ENCODE measurements around the gene COA1. TPM values are rescaled to one million over a fixed set of nuclear protein-coding genes. Genes with fewer than 3 reads are reported as not detected.
"Not testable (repeated sequence)": the region's sequence is repeated elsewhere in the genome, so short reads cannot be mapped to it uniquely, and the experiment has no call there.

The COA1 gene
- polyA plus RNA-seq, 2 of the 4 experiments (the other 2 are of a cell fraction), result 57.5 to 91.4 TPM

GRCh38 chr7:43716598-43716997 lies 12.7 kb downstream of the COA1 start:
- Histone ChIP-seq H3K9me3 (no peaks in the 10 kb centered on the region; the same call in 2 of the 3 replicates), H3K4me3 (no peak overlapping the region), H3K4me2 (no peak overlapping the region), H3K27ac (no peak overlapping the region), H3K4me1 (peaks cover 8% of the 10 kb centered on the region)
- DNase-seq (ENCODE audit: low read depth in 1 of 2, low spot score in 1 of 2) (no peak), ATAC-seq (no peak), FAIRE-seq (no peak)
- 84% methylated on average over 2 of the region's 2 CpGs for WGBS (ENCODE audit: missing lambda C conversion rate)
- ChIA-PET CTCF (interaction anchor here (0.8 to 1.5 kb wide), 3 partner anchors 17 to 135 kb away, joined by 3 to 6 read pairs (median 3); no protein-coding TSS in a partner anchor), POLR2A (no interaction called here)
- TF ChIP-seq PHF8 (IDR thresholded peaks at IDR 0.05; ENCODE audit: borderline replicate concordance, low read depth), result no peak

DNA sequence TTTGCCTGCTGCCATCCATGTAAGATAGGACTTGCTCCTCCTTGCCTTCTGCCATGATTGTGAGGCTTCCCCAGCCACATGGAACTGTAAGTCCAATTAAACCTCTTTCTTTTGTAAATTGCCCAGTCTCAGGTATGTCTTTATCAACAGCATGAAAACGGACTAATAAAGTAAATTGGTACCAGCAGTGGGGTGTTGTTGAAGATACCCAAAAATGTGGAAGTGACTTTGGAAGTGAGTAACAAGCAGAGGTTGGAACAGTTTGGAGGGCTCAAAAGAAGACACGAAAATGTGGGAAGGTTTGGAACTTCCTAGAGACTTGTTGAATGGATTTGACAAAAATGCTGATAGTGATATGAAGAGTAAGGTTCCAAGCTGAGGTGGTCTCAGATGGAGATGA lies 13.4 kb downstream of the COA1 start:
- CTCF ChIA-PET, result interaction anchor here (1.5 kb wide), 1 partner anchor 16 kb away, joined by 6 read pairs; no protein-coding TSS in a partner anchor
- FAIRE-seq, result not testable (repeated sequence)

DNA sequence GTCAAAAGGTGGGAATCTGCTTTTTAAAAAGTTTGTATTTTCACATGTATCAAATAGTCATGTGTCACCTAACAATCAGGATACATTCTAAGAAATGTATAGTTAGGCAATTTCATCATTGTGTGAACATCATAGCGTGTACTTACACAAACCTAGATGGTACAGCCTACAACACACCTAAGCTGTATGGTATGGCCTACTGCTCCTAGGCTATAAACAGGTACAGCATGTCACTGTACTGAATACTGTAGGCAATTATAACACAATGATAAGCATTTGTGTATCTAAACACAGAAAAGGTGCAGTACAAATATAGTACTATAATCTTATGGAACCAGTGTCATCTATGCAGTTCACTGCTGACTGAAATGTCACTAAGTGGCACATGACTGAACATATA lies 17.8 kb downstream of the COA1 start:
- DNase-seq (ENCODE audit: low read depth in 1 of 2, low spot score in 1 of 2) (no peak), FAIRE-seq (no peak), ATAC-seq (no peak)
- no peak for TF ChIP-seq FOSL2 (IDR thresholded peaks at IDR 0.05)
- no peak for TF ChIP-seq FOSL2 (CRISPR knock-in tag; IDR thresholded peaks at IDR 0.05)
- TF ChIP-seq CTCF (IDR thresholded peaks at IDR 0.05), result no peak
- TF ChIP-seq SREBF2 (IDR thresholded peaks at IDR 0.05), result no peak
- no peak for TF ChIP-seq TP53 (CRISPR knock-in tag; IDR thresholded peaks at IDR 0.05)
- TF ChIP-seq, protein P1, sequence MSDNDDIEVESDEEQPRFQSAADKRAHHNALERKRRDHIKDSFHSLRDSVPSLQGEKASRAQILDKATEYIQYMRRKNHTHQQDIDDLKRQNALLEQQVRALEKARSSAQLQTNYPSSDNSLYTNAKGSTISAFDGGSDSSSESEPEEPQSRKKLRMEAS (IDR thresholded peaks at IDR 0.05), result no peak
- TF ChIP-seq, protein P2, sequence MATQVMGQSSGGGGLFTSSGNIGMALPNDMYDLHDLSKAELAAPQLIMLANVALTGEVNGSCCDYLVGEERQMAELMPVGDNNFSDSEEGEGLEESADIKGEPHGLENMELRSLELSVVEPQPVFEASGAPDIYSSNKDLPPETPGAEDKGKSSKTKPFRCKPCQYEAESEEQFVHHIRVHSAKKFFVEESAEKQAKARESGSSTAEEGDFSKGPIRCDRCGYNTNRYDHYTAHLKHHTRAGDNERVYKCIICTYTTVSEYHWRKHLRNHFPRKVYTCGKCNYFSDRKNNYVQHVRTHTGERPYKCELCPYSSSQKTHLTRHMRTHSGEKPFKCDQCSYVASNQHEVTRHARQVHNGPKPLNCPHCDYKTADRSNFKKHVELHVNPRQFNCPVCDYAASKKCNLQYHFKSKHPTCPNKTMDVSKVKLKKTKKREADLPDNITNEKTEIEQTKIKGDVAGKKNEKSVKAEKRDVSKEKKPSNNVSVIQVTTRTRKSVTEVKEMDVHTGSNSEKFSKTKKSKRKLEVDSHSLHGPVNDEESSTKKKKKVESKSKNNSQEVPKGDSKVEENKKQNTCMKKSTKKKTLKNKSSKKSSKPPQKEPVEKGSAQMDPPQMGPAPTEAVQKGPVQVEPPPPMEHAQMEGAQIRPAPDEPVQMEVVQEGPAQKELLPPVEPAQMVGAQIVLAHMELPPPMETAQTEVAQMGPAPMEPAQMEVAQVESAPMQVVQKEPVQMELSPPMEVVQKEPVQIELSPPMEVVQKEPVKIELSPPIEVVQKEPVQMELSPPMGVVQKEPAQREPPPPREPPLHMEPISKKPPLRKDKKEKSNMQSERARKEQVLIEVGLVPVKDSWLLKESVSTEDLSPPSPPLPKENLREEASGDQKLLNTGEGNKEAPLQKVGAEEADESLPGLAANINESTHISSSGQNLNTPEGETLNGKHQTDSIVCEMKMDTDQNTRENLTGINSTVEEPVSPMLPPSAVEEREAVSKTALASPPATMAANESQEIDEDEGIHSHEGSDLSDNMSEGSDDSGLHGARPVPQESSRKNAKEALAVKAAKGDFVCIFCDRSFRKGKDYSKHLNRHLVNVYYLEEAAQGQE (IDR thresholded peaks at IDR 0.05), result no peak
- no peak for TF ChIP-seq ESRRA (IDR thresholded peaks at IDR 0.05; ENCODE audit: borderline replicate concordance, low read length)
- TF ChIP-seq FOSB (CRISPR knock-in tag; IDR thresholded peaks at IDR 0.05), result no peak
- TF ChIP-seq MAZ (IDR thresholded peaks at IDR 0.05; ENCODE audit: borderline replicate concordance, low read depth, low read length), result no peak
- TF ChIP-seq NPAS2 (CRISPR knock-in tag; IDR thresholded peaks at IDR 0.05; ENCODE audit: borderline replicate concordance), result no peak
- no peak for TF ChIP-seq ZC3H11A (IDR thresholded peaks at IDR 0.05)
- no peak for TF ChIP-seq CHD4 (IDR thresholded peaks at IDR 0.05; ENCODE audit: borderline replicate concordance)
- no peak for TF ChIP-seq RAD21 (conservative IDR thresholded peaks at IDR 0.05 in 1 of 2, IDR thresholded peaks at IDR 0.05 in 1 of 2)
- no peak for TF ChIP-seq CEBPB (IDR thresholded peaks at IDR 0.05)
- no peak for TF ChIP-seq BCL3 (IDR thresholded peaks at IDR 0.05)
- TF ChIP-seq RARB (CRISPR knock-in tag; IDR thresholded peaks at IDR 0.05), result no peak
- TF ChIP-seq GATA3 (IDR thresholded peaks at IDR 0.05; ENCODE audit: borderline replicate concordance), result no peak
- no peak for TF ChIP-seq POLR2A (IDR thresholded peaks at IDR 0.05; ENCODE audit: low read length)
- Histone ChIP-seq H3K4me3 (no peak overlapping the region), H3K9me3 (peaks cover 16% of the 10 kb centered on the region), H3K4me2 (no peak overlapping the region), H3K4me1 (no peaks in the 10 kb centered on the region), H3K27ac (no peak overlapping the region)
- 100% methylated on average over 1 of the region's 1 CpG for WGBS (ENCODE audit: missing lambda C conversion rate)
- POLR2A ChIA-PET, result no interaction called here
- CTCF ChIA-PET, result interaction anchor here (3.3 to 5.6 kb wide), 2 partner anchors 12 to 129 kb away, joined by 16 to 40 read pairs; partner anchors contain the start of gene STK17A

More for the DNA sequence above, 13.4 kb downstream of the COA1 start:
- H3K4me2 ChIP-seq; POLR2A ChIA-PET; ATAC-seq; H3K4me1 ChIP-seq; H3K9me3 ChIP-seq; DNase-seq (ENCODE audit: low read depth in 1 of 2, low spot score in 1 of 2); H3K4me3 ChIP-seq; H3K27ac ChIP-seq: not testable (repeated sequence)
- 95% methylated on average over 2 of the region's 2 CpGs for WGBS (ENCODE audit: missing lambda C conversion rate)

- peaks cover 20% of the 10 kb centered on the region for H3K9me3 ChIP-seq
- 95% methylated on average over 9 of the region's 9 CpGs for WGBS (ENCODE audit: missing lambda C conversion rate)
- H3K4me3 ChIP-seq; H3K4me1 ChIP-seq; FAIRE-seq; H3K4me2 ChIP-seq; ATAC-seq; H3K27ac ChIP-seq; POLR2A ChIA-PET; DNase-seq (ENCODE audit: low read depth in 1 of 2, low spot score in 1 of 2): not testable (repeated sequence)
- CTCF ChIA-PET, result interaction anchor here (1.2 to 2.5 kb wide), 2 partner anchors 14 to 125 kb away, joined by 4 to 7 read pairs; partner anchors contain the start of gene STK17A
Measured at GRCh38 chr7:43708055-43708454, 21.3 kb downstream of the COA1 start.

Data from A549 (cell line).